ENCODE measurements around the gene EFCAB6. TPM values are rescaled to one million over a fixed set of nuclear protein-coding genes. Genes with fewer than 3 reads are reported as not detected.

Gene EFCAB6
- total and polyA plus RNA-seq, 10 of the 15 experiments (the other 5 are each of a cell fraction or from before 2014, with no cell fraction given) = 0.05 to 0.42 (median 0.19) TPM

GRCh38 chr22:43831561-43832392 is 19.7 kb upstream of the EFCAB6 start (continued):
- TF ChIP-seq FOXK2 (IDR thresholded peaks at IDR 0.05) (no peak), FOXM1 (IDR thresholded peaks at IDR 0.05; ENCODE audit: low read depth, low read length) (no peak), TBL1XR1 (IDR thresholded peaks at IDR 0.05; ENCODE audit: low read depth, low read length) (no peak), RELA (IDR thresholded peaks at IDR 0.05; ENCODE audit: borderline replicate concordance, partially characterized antibody) (no peak), EGR1 (IDR thresholded peaks at IDR 0.05; ENCODE audit: borderline replicate concordance in 1 of 2, low read depth in 2 of 2, low read length in 2 of 2) (no peak), TCF7 (IDR thresholded peaks at IDR 0.05; ENCODE audit: borderline replicate concordance) (no peak), SUZ12 (IDR thresholded peaks at IDR 0.05; ENCODE audit: unreplicated experiment) (no peak)

GRCh38 chr22:43830931-43831560 is 18.9 kb upstream of the EFCAB6 start:
- H3K27ac ChIP-seq (ENCODE audit: control insufficient read depth, insufficient read depth) = no peak overlapping the region
- no peak for TF ChIP-seq SMAD1 (IDR thresholded peaks at IDR 0.05; ENCODE audit: low read depth, partially characterized antibody)
- WGBS (ENCODE audit: insufficient coverage, insufficient replicate concordance, low lambda C conversion rate, missing lambda C conversion rate) = 10% methylated on average over 12 of the region's 12 CpGs
- H4K20me1 ChIP-seq (ENCODE audit: control insufficient read depth, insufficient read depth) = no peaks in the 10 kb centered on the region
- SMC1A ChIA-PET (ENCODE audit: uncharacterized antibody, unreplicated experiment) = no interaction called here
- intact Hi-C loops (cut with micrococcal nuclease; ENCODE audit: unreplicated experiment) = no loop called here
- no peaks in the 10 kb centered on the region for H3K79me2 ChIP-seq (ENCODE audit: control insufficient read depth, insufficient read depth, low read length)
- CTCF ChIA-PET = no interaction called here
- FAIRE-seq (no peak), DNase-seq (ENCODE audit: low read depth, low spot score) (no peak), ATAC-seq (no peak)
- H3K4me3 ChIP-seq = no peak overlapping the region
- no peak overlapping the region for H3K4me2 ChIP-seq (ENCODE audit: control insufficient read depth, insufficient read depth)
- no TSS peak for BruUV-seq (replicated peaks)
- H3K36me3 ChIP-seq (ENCODE audit: control insufficient read depth in 2 of 2, insufficient read depth in 2 of 2, low read length in 1 of 2) = no peaks in the 10 kb centered on the region
- no peak overlapping the region for H3K9ac ChIP-seq (ENCODE audit: control insufficient read depth, insufficient read depth, low read length)
- in situ Hi-C loops (cut with MboI) = no loop called here
- RAD21 ChIA-PET (ENCODE audit: unreplicated experiment) = no interaction called here
- no peaks in the 10 kb centered on the region for H3K4me1 ChIP-seq (ENCODE audit: control insufficient read depth, insufficient read depth, low read length)
- no peak overlapping the region for H2AFZ ChIP-seq (ENCODE audit: control insufficient read depth, low read depth, low read length)
- H3K9me3 ChIP-seq (replicated peaks; ENCODE audit: control insufficient read depth, insufficient read depth, low read length) = no peaks in the 10 kb centered on the region
- POLR2A ChIA-PET = no interaction called here
- H3K27me3 ChIP-seq (replicated peaks in 1 of 2; ENCODE audit: control insufficient read depth in 2 of 2, insufficient read depth in 2 of 2, low read length in 1 of 2) = no peaks in the 10 kb centered on the region

Measured in GM12878 (cell line).